Jurkat, Clone E6-1 (cell line): ENCODE results near the gene FAM53B.
"Not testable (repeated sequence)": the region's sequence is repeated elsewhere in the genome, so short reads cannot be mapped to it uniquely, and the experiment has no call there.

Source experiments
- DNase-seq: peaks from one replicate; pipeline ENCODE4 v3.0.0-alpha.2; 2011; ENCODE audit warnings: low read depth, low spot score
- H3K4me3 ChIP-seq: 2 replicates; pipeline ENCODE4 v1.5.1; 2011; ENCODE audit warnings: mild to moderate bottlenecking, low read length, control low read depth, moderate library complexity

The FAM53B gene

GRCh38 chr10:124611738-124612137 lies 132.4 kb downstream of the FAM53B start:
- H3K4me3 ChIP-seq = peak overlapping the region; percentile 30
- peak; percentile 89 for DNase-seq

- DNase-seq, H3K4me3 ChIP-seq: not testable (repeated sequence)
These were observed 133.3 kb downstream of the FAM53B start for GRCh38 chr10:124610851-124611250.

- not testable (repeated sequence) for H3K4me3 ChIP-seq, DNase-seq
These were observed 134.0 kb downstream of the FAM53B start for GRCh38 chr10:124610186-124610585.

GRCh38 chr10:124609698-124610097 lies 134.5 kb downstream of the FAM53B start:
- DNase-seq = no peak
- H3K4me3 ChIP-seq = no peak overlapping the region

- H3K4me3 ChIP-seq = no peak overlapping the region
- no peak for DNase-seq
These were observed 136.0 kb downstream of the FAM53B start for GRCh38 chr10:124608093-124608721.

GRCh38 chr10:124607693-124608092 lies 136.5 kb downstream of the FAM53B start:
- H3K4me3 ChIP-seq = no peak overlapping the region

GRCh38 chr10:124606822-124607221 lies 137.4 kb downstream of the FAM53B start:
- no peak overlapping the region for H3K4me3 ChIP-seq
- no peak for DNase-seq

More at GRCh38 chr10:124607693-124608092, 136.5 kb downstream of the FAM53B start:
- DNase-seq = no peak

- no peak for DNase-seq
- no peak overlapping the region for H3K4me3 ChIP-seq
These were observed 138.0 kb downstream of the FAM53B start for GRCh38 chr10:124605856-124606812.

- DNase-seq = no peak
- H3K4me3 ChIP-seq = no peak overlapping the region
These were observed 138.7 kb downstream of the FAM53B start for GRCh38 chr10:124605481-124605855.

- H3K4me3 ChIP-seq = no peak overlapping the region
- no peak for DNase-seq
These were observed 139.2 kb downstream of the FAM53B start for GRCh38 chr10:124605001-124605370.

- no peak overlapping the region for H3K4me3 ChIP-seq
- no peak for DNase-seq
These were observed 139.8 kb downstream of the FAM53B start for GRCh38 chr10:124604214-124605000.

- no peak overlapping the region for H3K4me3 ChIP-seq
- DNase-seq = no peak
These were observed 140.6 kb downstream of the FAM53B start for GRCh38 chr10:124603376-124604213.

GRCh38 chr10:124602646-124603365 lies 141.4 kb downstream of the FAM53B start:
- H3K4me3 ChIP-seq = no peak overlapping the region
- DNase-seq = no peak

GRCh38 chr10:124602121-124602561 lies 142.0 kb downstream of the FAM53B start:
- no peak for DNase-seq
- H3K4me3 ChIP-seq = no peak overlapping the region

GRCh38 chr10:124601431-124602120 lies 142.6 kb downstream of the FAM53B start:
- H3K4me3 ChIP-seq = no peak overlapping the region
- no peak for DNase-seq

GRCh38 chr10:124601016-124601415 lies 143.2 kb downstream of the FAM53B start:
- no peak for DNase-seq
- no peak overlapping the region for H3K4me3 ChIP-seq

- no peak overlapping the region for H3K4me3 ChIP-seq
- no peak for DNase-seq
These were observed 143.9 kb downstream of the FAM53B start for GRCh38 chr10:124600051-124600880.
